Activated gamma-delta T cell treated with anti-CD3 and anti-CD28 coated beads, Interleukin-2, amount 50 U/mL, for 16 hours (primary cell): Measurements from ENCODE around the gene PLCL2.

Experiments used
- DNase-seq: peaks from one replicate; pipeline ENCODE4 v3.0.0-alpha.2; 2020; ENCODE audit warnings: low read depth

PLCL2 gene

DNA sequence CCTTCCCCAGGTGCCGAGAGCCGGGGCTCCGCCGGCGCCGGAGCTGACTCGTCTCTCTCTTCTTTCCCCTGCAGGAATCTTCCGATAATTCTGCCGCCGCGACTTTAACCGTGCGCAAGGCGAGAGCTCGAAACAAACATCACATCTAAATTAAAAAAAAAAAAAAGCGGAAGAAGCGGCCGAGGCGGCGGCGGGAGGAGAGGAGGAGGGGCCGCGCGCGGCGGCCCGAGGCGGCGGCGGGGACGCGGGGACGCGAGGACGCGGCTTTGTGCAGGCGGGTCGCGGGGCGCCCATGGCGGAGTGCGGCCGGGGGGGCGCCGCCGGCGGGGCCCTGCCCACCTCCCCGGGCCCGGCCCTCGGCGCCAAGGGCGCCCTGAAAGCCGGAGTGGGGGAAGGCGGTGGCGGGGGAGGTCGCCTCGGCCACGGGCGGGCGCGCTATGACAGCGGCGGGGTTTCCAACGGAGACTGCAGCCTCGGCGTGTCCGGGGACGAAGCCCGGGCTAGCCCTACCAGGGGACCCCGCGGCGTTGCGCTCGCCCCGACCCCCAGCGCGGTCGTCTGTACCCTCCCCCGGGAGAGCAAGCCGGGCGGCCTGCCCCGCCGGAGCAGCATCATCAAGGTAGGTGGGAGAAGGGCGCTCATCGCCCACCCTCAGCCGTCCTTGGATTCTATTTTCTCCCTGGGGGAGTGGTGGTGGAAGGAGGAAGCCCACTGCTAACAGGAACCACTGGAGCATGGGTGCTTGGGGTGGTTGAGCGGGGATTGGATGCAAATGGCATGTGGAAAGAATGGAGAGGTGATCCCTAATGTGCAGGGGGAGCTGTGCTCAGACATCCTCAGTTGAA is at the start of gene PLCL2:
PLCL2 (plus strand) TSS at position 208 of the 845 bp plus-strand sequence; CDS start at position 293, 85 bp downstream.
- DNase-seq = peak; percentile 49

- no peak for DNase-seq
Measured at GRCh38 chr3:16836505-16837237, 48.1 kb upstream of the PLCL2 start.

DNA sequence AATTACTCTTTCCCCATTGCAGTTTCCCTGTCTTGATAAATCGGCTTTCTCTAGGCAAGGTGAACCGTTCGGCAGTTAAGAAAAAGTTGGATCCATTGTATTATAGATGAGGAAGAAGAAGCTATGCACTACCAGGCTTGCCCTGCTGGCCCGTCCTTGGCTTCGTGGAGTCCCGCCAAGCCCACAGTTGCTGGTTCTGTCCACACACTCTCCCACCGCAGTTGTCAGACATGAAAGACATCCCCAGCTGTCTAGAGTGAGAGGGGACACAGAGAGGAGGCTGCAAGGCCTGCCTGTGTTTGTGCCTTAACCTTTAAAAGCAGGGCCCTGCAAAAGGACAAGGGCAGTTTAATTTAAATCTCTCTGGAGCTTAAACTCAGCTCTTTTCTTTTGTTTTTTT is 47.2 kb upstream of the PLCL2 start:
- DNase-seq = no peak

DNA sequence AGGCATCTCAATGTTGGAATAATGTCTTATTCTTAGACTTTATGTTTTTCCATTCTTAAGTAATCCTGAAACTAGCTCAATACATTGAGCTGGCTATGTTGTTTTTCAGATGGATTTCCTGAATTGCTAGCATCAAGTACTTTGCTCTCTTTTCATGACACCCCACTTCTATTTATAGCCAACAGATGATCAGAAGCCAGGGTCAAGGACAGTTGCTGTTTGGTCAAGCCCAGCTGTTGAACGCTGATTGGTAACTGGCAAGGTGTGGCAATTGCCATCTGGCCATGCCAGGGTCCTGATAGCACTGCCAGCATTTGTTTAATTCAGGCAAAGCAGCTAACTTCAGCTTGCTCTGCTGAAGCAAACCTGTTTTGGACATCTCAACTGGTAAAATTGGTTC is 46.2 kb upstream of the PLCL2 start:
- DNase-seq = no peak

DNA sequence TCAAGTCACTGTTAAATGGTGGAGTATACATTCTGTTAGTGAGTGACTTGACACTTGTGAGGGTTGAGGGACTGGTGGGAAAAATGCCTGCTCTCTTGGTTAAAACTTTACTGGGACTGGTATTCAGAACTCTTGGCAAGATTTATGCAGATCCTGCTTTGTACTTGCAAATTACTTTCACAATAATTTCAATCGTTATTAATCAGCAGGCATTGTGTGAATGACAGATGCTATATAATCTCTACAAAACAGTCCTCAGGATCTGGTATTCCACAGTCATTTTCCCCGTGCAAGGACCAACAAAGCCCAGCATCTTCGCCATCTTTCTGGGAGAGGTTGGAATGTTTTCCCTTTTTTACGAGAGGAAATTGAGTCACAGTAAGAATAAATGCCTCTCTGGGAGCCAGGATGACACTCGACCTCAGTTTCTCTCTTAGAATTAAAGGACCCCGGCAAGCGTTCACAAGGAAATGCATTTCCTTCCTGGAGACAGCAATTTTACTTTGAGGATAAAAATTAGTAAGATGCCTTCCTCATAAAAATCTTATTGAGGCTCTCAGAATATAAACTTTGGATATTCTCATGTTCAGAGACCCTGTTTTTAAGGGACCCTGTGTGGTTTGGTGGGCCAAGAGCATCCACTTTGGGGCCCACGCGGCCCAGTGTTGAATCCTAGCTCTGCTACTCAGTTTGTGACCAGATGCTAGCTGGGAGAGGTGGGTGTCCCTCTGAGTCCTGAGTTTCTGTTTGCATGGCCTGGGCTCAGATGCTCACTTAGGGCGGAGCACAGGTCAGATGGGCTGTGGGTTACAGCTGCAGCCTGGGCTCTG is 45.3 kb upstream of the PLCL2 start:
- DNase-seq = no peak

GRCh38 chr3:16840101-16840424 is 44.7 kb upstream of the PLCL2 start:
- no peak for DNase-seq

GRCh38 chr3:16841041-16841753 is 43.6 kb upstream of the PLCL2 start:
- no peak for DNase-seq

- DNase-seq = peak; percentile 22
Measured at GRCh38 chr3:16841904-16842271, 42.9 kb upstream of the PLCL2 start.

- DNase-seq = peak; percentile 53
Measured at GRCh38 chr3:16842272-16843270, 42.2 kb upstream of the PLCL2 start.

GRCh38 chr3:16844222-16844621 is 40.5 kb upstream of the PLCL2 start:
- DNase-seq = no peak

GRCh38 chr3:16844791-16845190 is 40.0 kb upstream of the PLCL2 start:
- DNase-seq = no peak

- DNase-seq = no peak
Measured at GRCh38 chr3:16846373-16847080, 38.2 kb upstream of the PLCL2 start.

- no peak for DNase-seq
Measured at GRCh38 chr3:16848007-16848406, 36.7 kb upstream of the PLCL2 start.

- DNase-seq = peak; percentile 31
Measured at GRCh38 chr3:16849229-16849628, 35.5 kb upstream of the PLCL2 start.

- no peak for DNase-seq
Measured at GRCh38 chr3:16849795-16850194, 35.0 kb upstream of the PLCL2 start.

DNA sequence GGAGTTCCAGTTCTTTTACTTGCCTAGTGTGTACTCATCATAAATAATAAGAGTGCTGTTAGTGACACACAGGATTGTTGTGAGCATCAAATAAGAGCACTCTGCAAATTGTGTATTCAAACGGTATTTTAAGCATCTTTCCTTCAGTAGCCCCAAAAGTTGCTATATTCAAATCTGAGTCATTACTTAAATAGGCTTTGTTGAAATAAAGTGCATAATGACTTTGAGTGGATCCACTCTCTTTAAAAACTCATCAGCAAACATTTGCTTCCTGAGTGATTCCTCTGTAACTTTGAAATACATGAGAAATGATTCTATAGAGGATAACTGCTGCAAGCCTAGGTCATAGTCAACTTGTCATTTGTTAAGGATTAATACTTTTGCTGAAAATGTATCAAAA is 29.3 kb upstream of the PLCL2 start:
- no peak for DNase-seq

- DNase-seq = no peak
Measured at GRCh38 chr3:16860234-16860633, 24.5 kb upstream of the PLCL2 start.

DNA sequence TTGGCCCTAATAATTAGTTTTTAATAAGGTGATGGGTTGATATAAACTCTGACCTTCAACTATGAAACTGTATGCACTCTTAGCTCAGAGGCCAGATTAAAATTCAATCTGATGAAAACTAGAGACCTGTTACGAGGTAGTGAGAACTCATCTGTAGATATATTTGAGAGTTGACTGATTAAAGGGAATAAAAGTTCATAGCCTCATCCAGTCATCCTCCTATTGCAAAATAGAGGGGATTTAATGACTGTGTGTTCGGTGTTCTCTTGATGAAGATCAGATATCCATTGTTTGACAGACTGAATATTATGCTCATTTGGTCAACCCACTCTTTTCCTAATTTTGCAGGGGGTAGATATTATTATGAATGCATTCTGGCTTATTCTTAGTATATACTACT is 23.3 kb upstream of the PLCL2 start:
- no peak for DNase-seq

- DNase-seq = no peak
Measured at GRCh38 chr3:16864610-16865313, 20.0 kb upstream of the PLCL2 start.
